HG02678 (cell line): ENCODE results near the gene TUBGCP3.

Source experiments
- ATAC-seq: cut with Tn5 transposase; IDR thresholded peaks from one replicate; pipeline ENCODE4 v1.9.1; 2021; ENCODE audit warnings: mild to moderate bottlenecking, moderate library complexity; ENCODE audit not compliant: unreplicated experiment

The TUBGCP3 gene

GRCh38 chr13:112455476-112456059 lies 132.4 kb downstream of the TUBGCP3 start:
- no peak for ATAC-seq

DNA sequence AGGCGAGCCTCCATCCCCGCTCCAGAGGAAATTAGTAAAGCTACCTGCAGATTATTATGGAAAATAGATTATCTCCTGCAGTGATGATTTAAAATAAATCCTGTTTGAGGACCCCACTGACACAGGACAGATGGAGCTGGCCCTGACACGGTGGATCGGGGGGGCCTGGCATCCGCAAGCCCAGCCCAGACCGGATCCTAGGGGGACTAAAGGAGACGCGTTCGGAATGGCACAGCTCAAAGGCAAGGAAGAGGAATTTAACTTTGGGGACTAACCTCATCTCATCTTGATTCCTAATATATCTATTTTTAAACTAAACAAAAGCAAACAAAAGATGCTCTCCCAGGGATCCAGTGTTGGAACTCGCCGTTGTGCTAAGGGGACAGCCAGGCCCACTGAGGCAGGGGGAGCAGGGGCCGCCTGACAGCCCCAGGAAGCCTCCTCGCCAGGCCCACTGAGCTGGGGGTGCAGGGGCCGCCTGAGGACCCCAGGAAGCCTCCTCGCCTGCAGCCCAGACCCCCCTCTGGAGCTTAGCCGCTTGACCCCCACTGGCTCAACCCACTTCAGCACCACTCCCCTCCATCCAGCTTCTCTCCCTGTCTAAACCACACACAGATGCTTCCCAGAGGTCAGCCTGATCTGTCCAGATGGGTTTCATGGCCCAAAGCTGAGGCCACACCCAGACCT lies 133.2 kb downstream of the TUBGCP3 start:
- no peak for ATAC-seq

GRCh38 chr13:112453874-112454647 lies 133.9 kb downstream of the TUBGCP3 start:
- no peak for ATAC-seq

DNA sequence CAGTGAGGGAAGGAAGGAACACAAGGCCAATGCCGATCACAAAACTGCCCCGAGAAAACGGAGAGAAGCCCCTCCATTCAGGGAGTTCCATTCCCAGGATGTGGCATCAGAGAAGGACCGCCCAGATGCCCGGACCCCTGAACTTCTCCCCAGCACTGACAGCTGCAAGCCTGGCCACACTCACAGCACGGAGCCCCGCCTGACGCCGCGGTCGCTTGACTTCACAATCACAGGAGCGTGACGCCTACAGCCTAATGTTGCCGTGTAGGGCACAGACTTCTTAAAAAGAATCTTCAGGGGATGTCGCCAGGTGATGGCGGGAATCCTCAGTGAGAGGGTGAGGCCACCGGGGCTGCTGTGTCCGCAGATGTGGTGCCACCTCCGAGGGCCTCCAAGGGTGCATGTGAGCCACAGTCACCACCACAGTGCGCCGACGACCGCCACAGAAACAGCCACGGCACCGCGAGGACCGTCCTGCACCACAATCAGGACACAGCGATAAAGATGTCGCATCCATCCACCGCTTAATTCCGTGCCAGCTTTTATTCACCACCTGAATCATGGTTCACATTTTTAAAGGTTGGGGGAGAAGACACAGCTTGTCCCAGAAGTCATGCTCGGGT lies 134.6 kb downstream of the TUBGCP3 start:
- ATAC-seq, result no peak

GRCh38 chr13:112452380-112453206 lies 135.4 kb downstream of the TUBGCP3 start:
- no peak for ATAC-seq

DNA sequence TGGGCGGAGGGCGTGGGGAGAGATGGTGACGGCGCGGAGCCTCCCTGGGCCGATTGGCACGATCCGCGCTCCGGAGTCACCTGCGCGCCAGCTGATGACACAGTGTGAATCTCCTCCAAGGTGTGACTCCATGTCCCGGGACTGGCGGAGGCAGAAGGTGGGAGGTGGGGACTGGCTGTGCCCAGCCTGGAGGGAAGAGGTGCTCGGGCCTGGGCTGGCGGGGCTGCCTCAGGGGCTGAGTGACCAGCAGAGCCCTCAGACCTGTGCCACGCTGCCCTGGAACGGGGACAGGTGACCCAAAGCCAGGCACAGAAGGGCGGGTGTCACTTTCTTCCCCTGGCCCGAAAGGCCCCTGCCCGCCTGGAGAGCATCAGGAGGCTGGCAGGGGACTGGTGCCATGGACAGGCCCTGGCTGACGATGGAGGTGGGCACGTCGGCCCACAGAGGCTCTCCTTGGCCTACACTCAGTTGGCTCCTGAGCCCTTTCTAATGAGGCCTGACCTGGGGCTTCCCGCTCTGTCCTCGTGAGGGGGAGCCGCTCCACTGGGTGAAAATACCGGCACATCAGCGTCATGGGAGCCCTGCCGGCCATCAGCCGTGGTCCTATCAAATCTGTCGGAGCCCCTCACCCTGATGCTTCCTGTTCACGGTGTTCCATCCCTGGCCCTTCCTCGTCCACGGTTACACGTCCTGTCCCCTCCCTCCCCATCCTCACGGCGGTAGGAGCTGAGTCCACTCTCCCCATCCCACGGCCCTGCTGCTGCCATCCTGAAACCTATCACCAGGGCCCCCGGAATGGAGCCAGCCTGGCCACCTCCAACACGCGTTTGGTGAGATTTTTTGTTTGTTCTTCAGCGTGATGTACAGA lies 136.2 kb downstream of the TUBGCP3 start:
- no peak for ATAC-seq

DNA sequence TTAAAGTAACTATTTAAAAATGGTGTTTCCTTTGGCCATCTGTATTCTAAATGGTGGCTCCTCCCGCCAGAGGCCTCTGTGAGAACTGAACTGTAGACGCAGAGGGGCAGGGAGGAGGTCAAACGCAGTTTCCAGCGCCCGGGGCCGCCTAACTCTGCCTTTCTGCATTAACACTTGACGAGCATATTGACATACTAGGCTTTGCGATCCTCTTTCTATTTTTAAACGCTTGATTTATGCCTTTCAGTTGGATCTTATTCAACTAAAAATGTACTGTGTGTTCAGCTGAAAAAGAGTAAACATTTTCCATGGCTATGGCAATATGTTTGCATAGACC lies 137.1 kb downstream of the TUBGCP3 start:
- ATAC-seq, result no peak

- no peak for ATAC-seq
Measured at GRCh38 chr13:112450118-112450903, 137.6 kb downstream of the TUBGCP3 start.

GRCh38 chr13:112449545-112449930 lies 138.4 kb downstream of the TUBGCP3 start:
- no peak for ATAC-seq

DNA sequence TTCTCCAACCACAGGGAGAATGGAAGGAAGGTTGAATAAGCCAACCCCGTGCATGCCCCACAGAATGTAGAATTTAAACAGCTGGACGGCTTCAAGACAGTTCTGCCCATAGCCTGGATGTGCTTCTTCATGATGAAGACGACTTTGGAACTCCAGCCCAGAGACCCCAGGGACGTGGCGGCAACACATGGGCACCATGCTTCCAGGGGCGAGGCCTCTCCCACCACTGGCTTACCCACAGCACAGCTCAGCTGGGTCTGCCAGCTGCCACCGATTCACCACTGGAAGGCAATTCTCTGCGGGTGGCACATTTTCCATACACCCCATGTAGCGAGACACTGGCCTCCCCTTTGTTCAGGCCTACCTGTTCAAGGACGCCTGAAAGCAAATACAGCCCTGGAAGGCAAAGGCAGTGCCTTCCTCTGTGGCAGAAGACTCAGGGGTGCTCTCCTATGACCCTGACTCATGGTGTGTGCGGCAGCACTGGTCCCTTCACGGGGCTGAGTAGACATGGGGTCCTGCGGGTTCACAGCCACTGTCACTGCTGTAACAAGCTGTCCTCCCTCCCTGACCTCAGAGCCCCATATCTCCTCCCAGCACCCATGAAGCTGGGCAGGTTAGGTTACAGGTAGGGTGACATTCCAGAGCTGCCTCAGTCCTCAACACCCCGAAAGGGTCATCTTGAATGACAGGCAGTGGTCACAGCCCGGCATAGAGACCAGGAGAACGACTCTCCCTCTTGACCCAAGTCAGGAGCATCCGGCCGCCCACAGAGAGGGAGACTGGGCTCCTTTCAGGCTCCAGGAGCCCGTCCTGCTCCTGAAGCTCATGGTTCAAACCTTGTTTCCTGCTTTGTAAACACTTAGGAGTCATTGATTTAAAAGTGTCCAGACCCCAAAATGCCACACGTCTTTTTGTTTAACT lies 139.1 kb downstream of the TUBGCP3 start:
- no peak for ATAC-seq

GRCh38 chr13:112447761-112448603 lies 140.0 kb downstream of the TUBGCP3 start:
- no peak for ATAC-seq

GRCh38 chr13:112447306-112447705 lies 140.6 kb downstream of the TUBGCP3 start:
- ATAC-seq, result no peak

DNA sequence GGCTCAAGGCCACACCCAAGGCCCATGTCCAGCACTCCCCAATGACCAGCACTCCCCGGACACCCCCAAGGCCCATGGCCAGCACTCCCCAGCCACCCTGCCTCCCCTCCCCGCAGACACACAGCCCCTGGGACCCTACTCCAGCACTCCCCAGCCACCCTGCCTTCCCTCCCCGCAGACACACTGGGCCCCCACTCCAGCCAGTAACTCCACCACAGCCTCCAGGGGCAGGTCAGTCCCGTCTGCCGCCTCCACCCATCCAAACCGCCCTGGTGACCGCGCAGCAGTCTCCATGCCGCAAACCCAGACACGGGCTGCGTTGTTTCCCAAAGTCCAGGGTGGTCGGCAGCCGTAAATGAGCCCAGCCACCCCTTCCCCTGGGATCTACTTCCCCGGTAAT lies 141.1 kb downstream of the TUBGCP3 start:
- no peak for ATAC-seq

DNA sequence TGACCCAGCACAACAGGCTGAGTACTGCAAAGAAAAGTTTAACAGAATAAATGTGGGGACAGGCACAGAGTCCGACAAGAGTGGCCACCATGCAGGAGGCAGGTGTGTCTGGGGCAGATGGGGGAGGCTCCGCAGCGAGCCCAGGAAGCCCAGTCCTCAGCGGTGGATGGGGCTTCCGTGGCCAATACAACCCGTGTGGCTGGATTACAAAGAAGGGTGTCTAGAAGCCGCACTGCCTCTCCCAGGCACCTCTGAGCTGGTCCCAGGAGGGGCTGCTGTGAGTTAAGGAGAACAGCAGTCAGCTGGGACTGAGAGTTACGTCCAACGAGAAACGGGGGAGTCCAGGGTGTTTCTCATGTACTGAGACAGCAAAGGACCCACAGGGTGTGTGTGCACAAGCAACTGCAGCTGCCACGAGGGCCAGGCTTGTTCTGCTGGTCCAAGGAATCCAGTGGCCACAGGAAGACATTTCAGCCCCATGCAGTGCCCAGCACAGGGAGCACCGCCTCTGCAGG lies 141.5 kb downstream of the TUBGCP3 start:
- ATAC-seq, result no peak

DNA sequence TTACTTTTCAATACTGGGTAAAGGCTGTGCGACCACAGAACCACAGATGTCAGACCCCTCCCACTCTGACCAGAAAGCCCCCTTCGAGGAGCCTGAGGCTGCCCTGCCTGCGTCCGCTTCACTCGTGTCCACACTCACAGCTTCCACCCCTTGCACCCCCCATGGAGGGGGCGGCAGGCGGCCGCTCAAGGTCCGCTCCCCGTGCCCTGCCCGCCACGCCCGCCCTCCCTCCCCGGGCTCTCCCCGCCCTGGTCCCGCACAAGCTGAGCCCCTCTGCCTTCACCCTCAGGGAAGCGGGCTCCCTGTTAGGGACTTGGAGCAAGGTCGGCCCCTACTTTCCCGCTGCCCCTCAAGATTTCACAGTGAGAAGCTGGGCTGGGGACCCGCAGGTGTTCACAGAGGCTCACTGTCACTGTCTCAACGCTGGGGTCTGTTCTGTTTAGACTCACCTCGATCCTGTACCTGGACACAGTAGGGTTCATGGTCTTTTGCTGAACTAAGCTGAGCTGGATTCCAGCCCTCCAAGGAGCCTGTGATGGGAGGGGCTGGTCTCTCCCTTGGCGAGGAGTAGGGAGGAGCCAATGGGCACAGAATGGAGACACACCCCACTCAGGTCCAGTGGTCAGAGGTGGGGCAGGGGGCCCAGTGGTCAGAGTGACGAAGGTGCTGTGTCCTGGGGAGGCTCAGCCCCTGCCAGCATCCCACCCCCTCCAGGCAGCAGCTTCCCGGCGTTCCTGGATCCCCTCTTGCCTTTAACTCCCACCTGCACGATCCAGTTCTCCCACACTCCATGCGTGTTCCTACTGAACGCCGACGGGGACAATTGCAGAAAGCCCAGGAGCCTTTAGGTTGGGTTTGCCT lies 142.3 kb downstream of the TUBGCP3 start:
- ATAC-seq, result no peak
